ENCODE data around the gene KRT2.

The KRT2 gene

GRCh38 chr12:52686063-52686462 is 34.1 kb upstream of the KRT2 start:
- Histone ChIP-seq H3K27ac (ENCODE audit: low read depth in 2 of 2, low read length in 2 of 2) (no peak overlapping the region), H3K36me3 (ENCODE audit: control insufficient read depth in 2 of 2, insufficient read depth in 2 of 2, low read length in 2 of 2) (no peaks in the 10 kb centered on the region), H3K4me3 (ENCODE audit: low read length in 2 of 2) (no peak overlapping the region), H3K27me3 (ENCODE audit: control insufficient read depth in 2 of 2, insufficient read depth in 2 of 2, low read length in 2 of 2) (peaks cover 7 to 14% of the 10 kb centered on the region in 2 donors), H3K9me3 (ENCODE audit: control insufficient read depth in 2 of 2, low read length in 2 of 2) (no peaks in the 10 kb centered on the region), H3K4me1 (ENCODE audit: control insufficient read depth in 2 of 2, insufficient read depth in 2 of 2, low read length in 2 of 2) (peaks cover 3 to 20% of the 10 kb centered on the region in 2 donors), H3K9ac (ENCODE audit: low read depth in 1 of 2, low read length in 2 of 2) (no peak overlapping the region)

GRCh38 chr12:52685406-52685890 is 33.4 kb upstream of the KRT2 start:
- H3K9me3 ChIP-seq (ENCODE audit: control insufficient read depth in 2 of 2, low read length in 2 of 2): no peaks in the 10 kb centered on the region
- H3K9ac ChIP-seq (ENCODE audit: low read depth in 1 of 2, low read length in 2 of 2): no peak overlapping the region
- no peaks in the 10 kb centered on the region for H3K36me3 ChIP-seq (ENCODE audit: control insufficient read depth in 2 of 2, insufficient read depth in 2 of 2, low read length in 2 of 2)
- H3K27me3 ChIP-seq (ENCODE audit: control insufficient read depth in 2 of 2, insufficient read depth in 2 of 2, low read length in 2 of 2): peaks cover 4 to 8% of the 10 kb centered on the region in 2 donors
- peaks cover 0 to 16% of the 10 kb centered on the region in 2 donors for H3K4me1 ChIP-seq (ENCODE audit: control insufficient read depth in 2 of 2, insufficient read depth in 2 of 2, low read length in 2 of 2)
- no peak overlapping the region for H3K27ac ChIP-seq (ENCODE audit: low read depth in 2 of 2, low read length in 2 of 2)
- no peak overlapping the region for H3K4me3 ChIP-seq (ENCODE audit: low read length in 2 of 2)

- H3K9me3 ChIP-seq (ENCODE audit: control insufficient read depth in 2 of 2, low read length in 2 of 2): no peaks in the 10 kb centered on the region
- peaks cover 0 to under 1% of the 10 kb centered on the region in 2 donors for H3K27me3 ChIP-seq (ENCODE audit: control insufficient read depth in 2 of 2, insufficient read depth in 2 of 2, low read length in 2 of 2)
- H3K9ac ChIP-seq (ENCODE audit: low read depth in 1 of 2, low read length in 2 of 2): no peak overlapping the region
- no peak overlapping the region for H3K27ac ChIP-seq (ENCODE audit: low read depth in 2 of 2, low read length in 2 of 2)
- peaks cover 0 to 16% of the 10 kb centered on the region in 2 donors for H3K4me1 ChIP-seq (ENCODE audit: control insufficient read depth in 2 of 2, insufficient read depth in 2 of 2, low read length in 2 of 2)
- no peak overlapping the region for H3K4me3 ChIP-seq (ENCODE audit: low read length in 2 of 2)
- no peaks in the 10 kb centered on the region for H3K36me3 ChIP-seq (ENCODE audit: control insufficient read depth in 2 of 2, insufficient read depth in 2 of 2, low read length in 2 of 2)
Measured at GRCh38 chr12:52684431-52684830, 32.4 kb upstream of the KRT2 start.

- H3K4me3 ChIP-seq (ENCODE audit: low read length in 2 of 2): no peak overlapping the region
- H3K9ac ChIP-seq (ENCODE audit: low read depth in 1 of 2, low read length in 2 of 2): no peak overlapping the region
- H3K27ac ChIP-seq (ENCODE audit: low read depth in 2 of 2, low read length in 2 of 2): no peak overlapping the region
- no peaks in the 10 kb centered on the region for H3K36me3 ChIP-seq (ENCODE audit: control insufficient read depth in 2 of 2, insufficient read depth in 2 of 2, low read length in 2 of 2)
- peaks cover 0 to 2% of the 10 kb centered on the region in 2 donors for H3K27me3 ChIP-seq (ENCODE audit: control insufficient read depth in 2 of 2, insufficient read depth in 2 of 2, low read length in 2 of 2)
- H3K4me1 ChIP-seq (ENCODE audit: control insufficient read depth in 2 of 2, insufficient read depth in 2 of 2, low read length in 2 of 2): peaks cover 0 to 16% of the 10 kb centered on the region in 2 donors
- no peaks in the 10 kb centered on the region for H3K9me3 ChIP-seq (ENCODE audit: control insufficient read depth in 2 of 2, low read length in 2 of 2)
Measured at GRCh38 chr12:52683575-52684300, 31.7 kb upstream of the KRT2 start.

- no peak overlapping the region for H3K4me3 ChIP-seq (ENCODE audit: low read length in 2 of 2)
- H3K4me1 ChIP-seq (ENCODE audit: control insufficient read depth in 2 of 2, insufficient read depth in 2 of 2, low read length in 2 of 2): peaks cover 0 to 16% of the 10 kb centered on the region in 2 donors
- H3K27me3 ChIP-seq (ENCODE audit: control insufficient read depth in 2 of 2, insufficient read depth in 2 of 2, low read length in 2 of 2): peaks cover 0 to 2% of the 10 kb centered on the region in 2 donors
- H3K27ac ChIP-seq (ENCODE audit: low read depth in 2 of 2, low read length in 2 of 2): no peak overlapping the region
- H3K9ac ChIP-seq (ENCODE audit: low read depth in 1 of 2, low read length in 2 of 2): no peak overlapping the region
- no peaks in the 10 kb centered on the region for H3K9me3 ChIP-seq (ENCODE audit: control insufficient read depth in 2 of 2, low read length in 2 of 2)
- H3K36me3 ChIP-seq (ENCODE audit: control insufficient read depth in 2 of 2, insufficient read depth in 2 of 2, low read length in 2 of 2): no peaks in the 10 kb centered on the region
Measured at GRCh38 chr12:52682938-52683574, 31.0 kb upstream of the KRT2 start.

GRCh38 chr12:52682381-52682660 is 30.3 kb upstream of the KRT2 start:
- Histone ChIP-seq H3K36me3 (ENCODE audit: control insufficient read depth in 2 of 2, insufficient read depth in 2 of 2, low read length in 2 of 2) (no peaks in the 10 kb centered on the region), H3K9me3 (ENCODE audit: control insufficient read depth in 2 of 2, low read length in 2 of 2) (no peaks in the 10 kb centered on the region), H3K4me1 (ENCODE audit: control insufficient read depth in 2 of 2, insufficient read depth in 2 of 2, low read length in 2 of 2) (peaks cover 0 to 8% of the 10 kb centered on the region in 2 donors), H3K4me3 (ENCODE audit: low read length in 2 of 2) (no peak overlapping the region), H3K27me3 (ENCODE audit: control insufficient read depth in 2 of 2, insufficient read depth in 2 of 2, low read length in 2 of 2) (peaks cover 0 to 2% of the 10 kb centered on the region in 2 donors), H3K27ac (ENCODE audit: low read depth in 2 of 2, low read length in 2 of 2) (no peak overlapping the region), H3K9ac (ENCODE audit: low read depth in 1 of 2, low read length in 2 of 2) (no peak overlapping the region)

GRCh38 chr12:52681526-52682380 is 29.7 kb upstream of the KRT2 start:
- Histone ChIP-seq H3K4me3 (ENCODE audit: low read length in 2 of 2) (no peak overlapping the region), H3K4me1 (ENCODE audit: control insufficient read depth in 2 of 2, insufficient read depth in 2 of 2, low read length in 2 of 2) (peaks cover 0 to 6% of the 10 kb centered on the region in 2 donors), H3K9ac (ENCODE audit: low read depth in 1 of 2, low read length in 2 of 2) (no peak overlapping the region), H3K27me3 (ENCODE audit: control insufficient read depth in 2 of 2, insufficient read depth in 2 of 2, low read length in 2 of 2) (peaks cover 0 to 2% of the 10 kb centered on the region in 2 donors), H3K9me3 (ENCODE audit: control insufficient read depth in 2 of 2, low read length in 2 of 2) (no peaks in the 10 kb centered on the region), H3K27ac (ENCODE audit: low read depth in 2 of 2, low read length in 2 of 2) (no peak overlapping the region), H3K36me3 (ENCODE audit: control insufficient read depth in 2 of 2, insufficient read depth in 2 of 2, low read length in 2 of 2) (no peaks in the 10 kb centered on the region)

- Histone ChIP-seq H3K9ac (ENCODE audit: low read depth in 1 of 2, low read length in 2 of 2) (no peak within 1 kb of the TSS), H3K4me1 (ENCODE audit: control insufficient read depth in 2 of 2, insufficient read depth in 2 of 2, low read length in 2 of 2) (no peaks in the 10 kb centered on the region), H3K9me3 (ENCODE audit: control insufficient read depth in 2 of 2, low read length in 2 of 2) (no peaks in the 10 kb centered on the region), H3K27ac (ENCODE audit: low read depth in 2 of 2, low read length in 2 of 2) (no peak within 1 kb of the TSS), H3K4me3 (ENCODE audit: low read length in 2 of 2) (no peak within 1 kb of the TSS), H3K36me3 (ENCODE audit: control insufficient read depth in 2 of 2, insufficient read depth in 2 of 2, low read length in 2 of 2) (no peaks in the 10 kb centered on the region), H3K27me3 (ENCODE audit: control insufficient read depth in 2 of 2, insufficient read depth in 2 of 2, low read length in 2 of 2) (peaks cover 0 to 2% of the 10 kb centered on the region in 2 donors)
Measured at GRCh38 chr12:52680363-52680762, 28.4 kb upstream of the KRT2 start, which contains the start of gene KRT1. TSS of gene KRT1 (minus strand) at chr12:52680407. CDS start at chr12:52680348, 59 bp downstream.

- Histone ChIP-seq H3K27ac (ENCODE audit: low read depth in 2 of 2, low read length in 2 of 2) (no peak overlapping the region), H3K9me3 (ENCODE audit: control insufficient read depth in 2 of 2, low read length in 2 of 2) (no peaks in the 10 kb centered on the region), H3K4me1 (ENCODE audit: control insufficient read depth in 2 of 2, insufficient read depth in 2 of 2, low read length in 2 of 2) (no peaks in the 10 kb centered on the region), H3K4me3 (ENCODE audit: low read length in 2 of 2) (no peak overlapping the region), H3K27me3 (ENCODE audit: control insufficient read depth in 2 of 2, insufficient read depth in 2 of 2, low read length in 2 of 2) (peaks cover 0 to 2% of the 10 kb centered on the region in 2 donors), H3K36me3 (ENCODE audit: control insufficient read depth in 2 of 2, insufficient read depth in 2 of 2, low read length in 2 of 2) (no peaks in the 10 kb centered on the region), H3K9ac (ENCODE audit: low read depth in 1 of 2, low read length in 2 of 2) (no peak overlapping the region)
Measured at GRCh38 chr12:52679875-52680274, 27.9 kb upstream of the KRT2 start.

GRCh38 chr12:52677671-52678070 is 25.7 kb upstream of the KRT2 start:
- H3K36me3 ChIP-seq (ENCODE audit: control insufficient read depth in 2 of 2, insufficient read depth in 2 of 2, low read length in 2 of 2): no peaks in the 10 kb centered on the region
- H3K9ac ChIP-seq (ENCODE audit: low read depth in 1 of 2, low read length in 2 of 2): no peak overlapping the region
- no peaks in the 10 kb centered on the region for H3K4me1 ChIP-seq (ENCODE audit: control insufficient read depth in 2 of 2, insufficient read depth in 2 of 2, low read length in 2 of 2)
- H3K27me3 ChIP-seq (ENCODE audit: control insufficient read depth in 2 of 2, insufficient read depth in 2 of 2, low read length in 2 of 2): peaks cover 0 to 2% of the 10 kb centered on the region in 2 donors
- no peak overlapping the region for H3K4me3 ChIP-seq (ENCODE audit: low read length in 2 of 2)
- H3K9me3 ChIP-seq (ENCODE audit: control insufficient read depth in 2 of 2, low read length in 2 of 2): no peaks in the 10 kb centered on the region
- H3K27ac ChIP-seq (ENCODE audit: low read depth in 2 of 2, low read length in 2 of 2): no peak overlapping the region

All from mucosa of rectum (tissue), 2 donors.